Lower leg skin (tissue), 3 donors: ENCODE data around the gene MLEC.

Experiments
- CTCF ChIP-seq, 3 donors: fragments of 450-650 bp; IDR thresholded peaks; one replicate each; pipeline ENCODE4 v1.5.1; 2016; ENCODE audit warnings: antibody characterized with exemption in 3 of 3, mild to moderate bottlenecking in 3 of 3, moderate library complexity in 2 of 3
- POLR2A ChIP-seq, 2 donors: fragments of 450-650 bp; IDR thresholded peaks; one replicate each; pipeline ENCODE4 v1.6.1; 2016 to 2017; ENCODE audit warnings: antibody characterized with exemption in 2 of 2, mild to moderate bottlenecking in 1 of 2, moderate library complexity in 1 of 2

- TF ChIP-seq POLR2A (IDR thresholded peaks at IDR 0.05) (no peak), CTCF (IDR thresholded peaks at IDR 0.05) (no peak)
These were observed 25.7 kb downstream of the MLEC start for GRCh38 chr12:120712610-120713009.
